HuH-7 (cell line): Measurements from ENCODE around the gene DMRTC2.
A peak's percentile ranks its signal among the peaks of the same experiment; 100 is the strongest.
"Not testable (repeated sequence)": the region's sequence is repeated elsewhere in the genome, so short reads cannot be mapped to it uniquely, and the experiment has no call there.

ENCODE experiments used
- DNase-seq: peaks from one replicate; pipeline ENCODE4 v3.0.0; 2011; ENCODE audit warnings: low spot score

Gene DMRTC2

DNA sequence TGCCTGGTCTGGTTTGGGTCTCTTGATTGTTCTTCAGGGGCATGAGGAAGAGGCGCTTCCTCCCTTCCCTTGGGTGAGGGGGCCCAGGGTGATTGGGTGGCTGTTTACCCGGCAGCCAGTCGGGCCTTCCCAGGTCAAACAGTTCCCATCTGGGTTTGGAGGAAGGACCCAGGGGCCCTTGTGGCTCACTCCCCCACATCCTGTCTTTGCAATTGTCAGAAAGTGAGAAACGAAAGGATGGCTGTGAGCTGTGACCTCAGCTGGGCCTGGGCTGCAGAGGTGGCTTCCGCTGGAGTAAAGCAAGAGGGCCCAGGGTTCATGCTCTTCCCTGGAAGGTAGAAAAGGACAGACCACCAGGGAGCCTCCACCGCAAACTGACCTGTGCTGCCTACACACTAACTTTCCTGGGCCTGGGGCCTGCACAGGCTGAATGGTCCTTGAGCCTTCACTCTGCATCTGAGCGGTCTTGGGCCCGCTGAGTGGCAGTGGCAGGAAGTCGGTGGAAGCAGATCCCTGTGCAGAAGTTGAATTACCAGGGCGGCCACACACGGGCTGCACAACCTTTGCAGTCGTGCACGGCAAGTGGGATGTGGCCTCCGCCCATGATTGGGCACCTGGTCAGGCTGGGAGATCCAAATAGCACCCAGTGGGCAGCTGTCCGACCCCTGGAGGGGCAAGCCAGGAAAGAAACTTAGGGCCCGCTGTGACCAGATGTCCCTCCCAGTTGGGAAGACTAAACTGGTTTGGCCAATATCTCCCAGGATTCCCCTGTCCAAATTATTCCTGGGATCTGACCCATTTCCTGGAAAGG, 26.9 kb downstream of the DMRTC2 start:
- DNase-seq, result no peak

DNA sequence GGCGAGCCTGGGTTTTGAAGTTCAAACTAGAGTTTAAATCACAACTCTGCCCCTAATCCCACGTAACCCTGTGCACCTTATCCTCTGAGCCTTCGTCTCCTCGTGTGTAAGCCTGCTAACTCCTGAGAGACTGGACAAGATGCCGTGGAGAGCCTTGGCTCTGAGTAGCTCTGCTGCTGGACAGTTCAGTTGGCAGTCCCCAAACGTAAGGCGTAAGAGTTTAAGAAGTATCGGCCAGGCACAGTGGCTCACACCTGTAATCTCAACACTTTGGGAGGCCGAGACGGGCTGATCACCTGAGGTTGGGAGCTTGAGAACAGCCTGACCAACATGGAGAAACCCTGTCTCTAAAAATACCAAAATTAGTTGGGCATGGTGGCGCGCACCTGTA, 27.5 kb downstream of the DMRTC2 start:
- DNase-seq, result no peak

DNA sequence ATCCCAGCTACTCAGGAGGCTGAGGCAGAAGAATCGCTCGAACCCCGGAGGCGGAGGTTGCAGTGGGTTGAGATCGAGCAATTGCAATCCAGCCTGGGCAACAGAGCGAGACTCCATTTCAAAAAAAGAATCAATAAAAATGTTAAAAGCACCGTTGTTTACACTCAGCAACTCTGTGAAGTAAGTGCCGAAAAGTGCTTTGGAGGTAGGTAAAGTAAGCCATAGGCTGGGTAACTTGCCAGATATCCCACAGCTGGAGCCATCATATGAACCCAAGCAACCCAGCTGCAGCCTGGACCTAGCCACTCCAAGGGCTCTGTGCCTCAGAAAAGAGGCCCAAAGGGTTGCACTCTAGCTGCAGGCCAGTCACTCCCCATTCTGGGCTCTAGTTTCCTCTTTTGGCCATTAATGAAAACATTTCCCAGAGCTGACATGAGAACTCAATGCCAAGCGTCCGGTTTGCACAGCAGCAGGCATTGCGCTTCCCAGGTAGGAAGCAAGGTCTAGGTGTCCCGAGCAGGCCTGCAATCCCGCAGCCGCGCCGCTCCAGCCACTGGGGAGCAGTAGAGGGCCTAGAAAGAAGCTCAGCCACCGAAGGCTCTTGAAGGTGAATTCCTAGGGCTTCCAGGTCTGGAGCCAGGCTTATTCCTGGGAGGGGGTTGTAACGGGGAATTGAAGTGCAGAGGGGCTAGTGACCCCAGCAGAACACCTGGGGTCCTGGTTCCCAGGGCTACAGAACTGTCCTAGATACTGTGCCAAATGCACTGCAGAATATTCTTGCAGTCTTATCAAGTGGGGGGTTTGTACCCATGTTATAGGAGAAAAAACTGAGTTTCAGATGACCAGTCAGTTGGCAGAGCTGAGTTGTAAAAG, 28.2 kb downstream of the DMRTC2 start:
- DNase-seq, result peak; percentile 83

DNA sequence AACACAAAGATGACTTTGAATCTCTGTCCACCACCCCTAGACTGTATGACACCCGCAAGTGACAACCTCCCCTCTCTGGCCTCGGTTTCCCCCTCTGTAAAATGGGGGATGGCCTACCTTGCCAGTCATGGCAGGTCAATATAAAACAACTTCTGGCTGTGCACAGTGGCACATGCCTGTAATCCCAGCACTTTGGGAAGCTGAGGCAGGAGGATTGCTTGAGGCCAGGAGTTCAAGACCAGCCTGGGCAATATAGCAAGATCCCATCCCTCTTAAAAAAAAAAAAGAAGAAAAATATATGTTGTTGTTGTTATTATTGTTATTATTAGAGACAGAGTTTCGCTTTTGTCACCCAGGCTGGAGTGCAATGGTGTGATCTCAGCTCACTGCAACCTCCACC, 31.1 kb downstream of the DMRTC2 start:
- DNase-seq, result not testable (repeated sequence)

DNA sequence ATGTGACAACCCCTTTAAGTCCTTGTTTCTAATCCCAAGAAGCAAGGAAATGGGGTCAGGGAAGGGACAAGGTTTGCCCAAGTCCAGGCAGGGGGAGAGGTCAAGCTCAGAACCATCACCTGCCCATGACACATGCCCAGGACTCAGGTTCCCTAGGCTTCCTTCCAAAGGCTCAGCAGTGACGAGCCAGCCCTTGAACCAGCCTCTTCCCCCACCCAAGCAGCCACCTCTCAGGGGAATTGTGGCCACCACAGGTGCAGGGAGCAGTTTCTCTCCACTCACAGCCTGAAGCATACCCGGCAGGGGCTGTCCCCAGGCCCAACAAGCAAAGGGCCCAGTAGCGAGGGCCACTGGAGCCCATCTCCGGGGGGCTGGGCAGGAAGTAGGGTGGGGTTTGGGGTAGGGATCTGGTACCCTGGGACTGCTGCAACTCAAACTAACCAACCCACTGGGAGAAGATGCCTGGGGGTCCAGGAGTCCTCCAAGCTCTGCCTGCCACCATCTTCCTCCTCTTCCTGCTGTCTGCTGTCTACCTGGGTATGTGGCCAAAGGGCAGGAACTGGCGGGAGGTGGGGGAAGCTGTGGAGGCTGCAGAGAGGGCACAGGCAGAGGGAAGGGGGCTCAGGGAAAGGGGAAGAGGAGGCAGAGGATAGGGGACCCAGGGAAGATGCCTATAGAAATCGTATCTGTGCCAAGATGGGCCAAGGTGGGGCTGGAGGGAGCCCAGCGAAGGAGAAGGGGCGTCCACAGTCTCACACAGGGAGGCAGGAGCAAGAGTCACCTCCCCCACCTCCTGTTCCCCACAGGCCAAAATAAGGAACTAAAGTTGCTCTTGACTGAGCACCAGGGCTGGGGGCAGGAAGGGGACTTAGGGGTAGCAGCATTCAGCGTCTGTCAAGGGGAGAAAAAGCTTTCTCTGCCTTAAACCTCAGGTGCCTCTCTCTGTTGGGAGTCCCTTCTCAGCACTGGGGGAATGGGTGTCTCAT, 32.3 kb downstream of the DMRTC2 start, which contains the start of gene CD79A:
Gene CD79A (plus strand): TSS at position 433 of the 986 bp plus-strand sequence. CDS start 26 bp downstream, at position 459.
- DNase-seq, result no peak

DNA sequence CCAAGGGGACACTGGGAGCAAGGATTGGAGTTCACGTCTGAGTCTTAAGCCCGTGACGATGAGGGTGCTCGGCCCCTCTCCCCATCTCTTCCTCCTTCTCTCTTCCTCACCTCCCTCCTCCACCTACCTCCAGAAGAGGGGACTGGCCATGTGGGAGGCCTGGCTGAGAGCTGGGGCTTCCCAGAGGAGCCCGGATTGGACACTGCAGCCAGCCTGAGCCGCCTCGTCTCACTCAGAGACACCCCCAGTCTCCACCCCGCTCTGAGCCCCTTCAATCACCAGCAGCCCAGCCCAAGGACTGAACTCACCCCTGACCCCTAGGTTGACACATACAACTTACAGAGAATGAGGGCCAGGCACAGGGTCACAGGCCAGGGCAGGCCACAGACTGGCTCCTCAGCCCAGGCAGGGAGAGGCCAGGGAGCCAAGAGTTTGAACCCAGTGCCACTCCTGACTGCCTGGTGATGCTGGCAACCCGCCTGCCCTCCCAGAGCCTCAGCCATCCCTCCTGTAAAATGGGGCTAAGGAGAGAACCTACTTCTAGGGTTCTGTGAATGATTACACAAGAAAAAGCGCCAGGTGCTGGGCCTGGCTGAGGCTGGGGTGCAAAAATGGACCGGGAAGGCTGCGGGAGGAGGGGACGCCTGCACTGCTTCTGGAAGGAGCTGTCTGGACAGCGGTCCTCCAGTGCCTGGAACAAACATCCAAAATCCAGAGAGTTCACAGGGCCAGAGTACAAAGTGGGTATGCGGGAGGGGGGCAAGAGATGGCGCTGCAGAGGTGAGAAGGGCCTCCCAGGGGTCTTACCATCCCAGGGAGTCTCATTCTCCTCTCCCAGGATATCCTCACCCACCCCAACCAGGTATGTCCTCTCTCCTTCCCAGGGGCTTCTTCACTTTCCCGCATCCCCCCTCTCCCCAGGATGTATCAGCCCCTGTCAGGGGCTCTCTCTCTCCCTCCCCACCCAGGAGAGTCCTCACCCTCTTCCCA, 33.4 kb downstream of the DMRTC2 start:
- no peak for DNase-seq

DNA sequence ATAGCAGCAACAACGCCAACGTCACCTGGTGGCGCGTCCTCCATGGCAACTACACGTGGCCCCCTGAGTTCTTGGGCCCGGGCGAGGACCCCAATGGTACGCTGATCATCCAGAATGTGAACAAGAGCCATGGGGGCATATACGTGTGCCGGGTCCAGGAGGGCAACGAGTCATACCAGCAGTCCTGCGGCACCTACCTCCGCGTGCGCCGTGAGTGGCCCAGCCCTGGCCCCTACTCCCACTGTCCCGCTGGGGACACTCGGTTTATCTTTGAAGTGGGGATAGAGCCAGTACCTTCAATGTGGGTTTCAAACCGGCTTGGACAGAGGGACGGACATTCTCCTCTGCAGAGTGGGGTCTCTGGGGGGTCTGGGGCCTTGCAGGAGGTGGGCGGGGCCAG, 34.2 kb downstream of the DMRTC2 start:
- no peak for DNase-seq

DNA sequence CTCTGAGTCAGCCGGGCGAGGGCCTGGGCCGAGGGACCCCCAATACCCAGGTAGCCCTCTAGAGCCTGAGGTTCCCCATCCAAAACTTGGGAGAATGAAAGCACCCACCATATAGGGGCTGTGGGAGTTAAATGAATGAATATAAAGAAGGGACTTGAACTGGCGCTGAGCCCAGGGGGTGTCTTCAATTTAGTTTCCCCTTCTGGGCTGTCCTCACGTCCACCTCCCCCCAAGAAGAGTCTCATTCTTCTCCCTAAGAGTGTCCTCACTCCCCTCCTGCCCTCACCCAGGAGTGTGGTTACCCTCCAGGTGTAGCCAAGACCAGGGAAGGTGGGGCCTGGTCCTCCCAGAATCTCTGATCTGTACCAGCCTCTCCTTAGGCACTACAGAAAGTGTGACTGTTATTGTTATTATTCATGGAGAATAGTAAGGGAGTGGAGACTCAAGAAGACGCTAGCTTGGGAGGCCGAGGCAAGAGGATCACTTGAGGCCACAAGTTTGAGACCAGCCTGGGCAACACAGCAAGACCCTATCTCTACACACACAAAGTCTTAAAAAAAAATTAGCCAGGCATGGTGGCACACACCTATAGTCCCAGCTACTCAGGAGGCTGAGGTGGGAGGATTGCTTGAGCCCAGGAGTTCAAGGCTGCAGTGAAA, 35.0 kb downstream of the DMRTC2 start:
- no peak for DNase-seq

DNA sequence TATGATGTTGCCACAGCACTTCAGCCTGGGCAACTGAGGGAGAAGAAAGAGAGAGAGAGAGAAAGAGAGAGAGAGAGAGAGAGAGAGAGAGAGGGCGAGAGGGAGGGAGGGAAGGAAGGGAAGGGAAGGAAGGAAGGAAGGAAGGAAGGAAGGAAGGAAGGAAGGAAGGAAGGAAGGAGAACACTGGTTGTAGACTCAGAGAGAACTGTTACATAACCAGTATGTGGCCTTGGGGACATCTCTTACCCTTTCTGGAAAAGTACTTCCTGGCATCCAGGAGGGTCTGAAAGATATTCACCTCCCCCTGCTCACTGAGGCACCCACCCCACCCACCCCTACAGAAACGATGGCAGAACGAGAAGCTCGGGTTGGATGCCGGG, 35.5 kb downstream of the DMRTC2 start:
- no peak for DNase-seq

DNA sequence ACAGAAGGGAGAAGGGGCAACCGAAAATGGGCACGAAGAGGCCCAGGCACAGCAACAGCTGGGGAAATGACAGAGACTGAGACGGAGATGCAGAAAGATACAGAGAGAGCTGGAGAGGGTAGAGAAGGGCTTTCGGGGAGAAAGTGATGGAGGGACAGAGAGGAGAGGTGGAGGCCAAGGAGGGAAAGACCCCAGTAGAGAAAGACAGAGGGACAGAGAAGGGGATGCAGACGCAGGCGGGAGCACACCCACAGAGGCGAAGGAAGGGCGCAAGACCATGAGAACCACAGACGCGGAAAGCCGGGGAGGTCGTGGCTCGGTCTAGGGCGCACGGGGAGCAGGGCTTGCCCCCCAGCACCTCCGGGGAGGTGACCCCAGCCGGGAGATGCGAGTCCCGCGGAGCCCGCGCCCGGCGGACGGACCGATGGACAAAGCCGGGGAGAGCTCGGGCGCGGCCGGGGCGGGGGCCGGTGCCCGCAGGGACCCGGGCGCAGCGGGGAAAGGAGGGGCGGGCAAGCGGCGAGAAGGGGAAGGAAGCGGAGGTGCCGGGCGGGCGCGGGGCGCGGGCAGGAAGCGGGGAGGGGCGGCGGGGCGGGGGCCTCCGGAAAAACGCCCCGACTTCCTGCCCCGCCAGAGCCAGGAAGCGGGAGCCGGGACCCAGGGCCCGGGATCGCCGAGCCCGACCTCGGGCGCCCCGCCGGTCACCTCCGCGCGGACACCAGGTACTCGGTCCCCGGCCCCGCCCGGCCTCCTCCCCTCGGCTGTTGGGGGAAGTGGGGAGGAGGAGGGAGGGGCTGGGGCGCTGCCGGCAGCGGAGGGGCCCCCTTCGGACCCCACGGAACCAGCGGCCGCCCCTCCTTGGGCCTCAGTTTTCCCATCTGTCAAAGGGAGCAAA, 38.0 kb downstream of the DMRTC2 start, which contains the start of gene ARHGEF1:
Gene ARHGEF1 (plus strand): TSS at position 617 of the 895 bp plus-strand sequence. CDS start 4,899 bp downstream, outside the sequence.
- peak; percentile 62 for DNase-seq

DNA sequence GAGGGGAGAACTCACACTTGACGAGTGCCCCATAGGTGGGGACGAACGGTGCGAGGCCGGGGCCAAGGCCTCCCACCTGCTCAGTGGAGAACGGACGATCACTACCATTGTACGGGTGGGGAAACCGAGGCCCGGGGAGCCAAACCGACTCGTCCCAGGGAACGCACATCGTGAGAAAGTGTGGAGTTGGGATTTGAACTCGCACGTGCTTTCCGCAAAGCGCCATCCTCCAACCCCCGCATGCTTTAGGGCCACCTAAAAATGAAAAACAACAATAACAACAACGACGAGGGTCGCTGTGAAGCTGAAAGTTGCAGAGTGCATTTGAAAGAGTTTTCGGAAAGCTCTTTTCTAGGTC, 38.6 kb downstream of the DMRTC2 start:
- no peak for DNase-seq

DNA sequence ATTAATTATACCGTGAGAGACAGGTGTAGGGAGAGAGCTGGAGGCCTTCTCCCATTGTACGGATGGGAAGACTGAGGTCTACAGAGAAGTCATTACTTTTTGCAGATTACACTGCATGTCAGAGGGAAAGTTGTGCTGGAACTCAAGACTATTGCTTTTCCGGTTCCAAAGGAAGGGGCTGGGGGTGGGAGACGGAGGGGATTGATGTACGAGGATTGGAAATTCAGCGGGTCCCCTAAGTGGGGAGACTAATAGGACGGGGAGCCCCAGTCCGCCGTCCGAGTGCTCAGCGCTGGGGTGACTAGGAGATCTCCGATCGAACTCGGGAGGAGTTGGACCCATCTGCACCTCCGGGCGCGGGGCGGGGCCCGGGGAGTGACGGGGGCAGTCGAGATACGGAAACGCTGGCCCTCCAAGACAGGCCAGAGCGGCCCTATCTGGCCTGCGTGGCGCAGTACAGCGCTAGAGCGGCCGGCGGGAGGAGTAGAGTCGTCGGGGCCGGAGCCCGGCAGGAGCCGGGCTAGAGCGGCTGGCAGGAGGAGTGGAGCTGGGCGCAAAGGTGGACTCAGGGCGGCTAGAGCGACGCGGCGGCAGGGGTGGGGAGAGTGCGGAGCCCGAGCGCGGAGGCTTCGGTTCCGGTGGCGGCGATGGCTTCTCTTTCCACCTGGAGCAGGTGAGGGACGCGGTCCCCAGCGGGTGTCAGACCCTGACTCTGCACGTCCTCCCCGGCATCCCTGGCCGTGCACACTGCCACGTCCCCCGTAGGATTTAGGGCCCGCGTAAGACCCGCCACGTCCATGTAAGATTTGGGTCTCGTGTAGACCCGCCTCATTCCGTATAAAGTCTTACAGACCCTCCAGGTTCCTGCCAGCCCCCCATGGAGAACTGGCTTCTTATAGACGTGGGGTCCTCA, 39.2 kb downstream of the DMRTC2 start:
- DNase-seq, result peak; percentile 99

DNA sequence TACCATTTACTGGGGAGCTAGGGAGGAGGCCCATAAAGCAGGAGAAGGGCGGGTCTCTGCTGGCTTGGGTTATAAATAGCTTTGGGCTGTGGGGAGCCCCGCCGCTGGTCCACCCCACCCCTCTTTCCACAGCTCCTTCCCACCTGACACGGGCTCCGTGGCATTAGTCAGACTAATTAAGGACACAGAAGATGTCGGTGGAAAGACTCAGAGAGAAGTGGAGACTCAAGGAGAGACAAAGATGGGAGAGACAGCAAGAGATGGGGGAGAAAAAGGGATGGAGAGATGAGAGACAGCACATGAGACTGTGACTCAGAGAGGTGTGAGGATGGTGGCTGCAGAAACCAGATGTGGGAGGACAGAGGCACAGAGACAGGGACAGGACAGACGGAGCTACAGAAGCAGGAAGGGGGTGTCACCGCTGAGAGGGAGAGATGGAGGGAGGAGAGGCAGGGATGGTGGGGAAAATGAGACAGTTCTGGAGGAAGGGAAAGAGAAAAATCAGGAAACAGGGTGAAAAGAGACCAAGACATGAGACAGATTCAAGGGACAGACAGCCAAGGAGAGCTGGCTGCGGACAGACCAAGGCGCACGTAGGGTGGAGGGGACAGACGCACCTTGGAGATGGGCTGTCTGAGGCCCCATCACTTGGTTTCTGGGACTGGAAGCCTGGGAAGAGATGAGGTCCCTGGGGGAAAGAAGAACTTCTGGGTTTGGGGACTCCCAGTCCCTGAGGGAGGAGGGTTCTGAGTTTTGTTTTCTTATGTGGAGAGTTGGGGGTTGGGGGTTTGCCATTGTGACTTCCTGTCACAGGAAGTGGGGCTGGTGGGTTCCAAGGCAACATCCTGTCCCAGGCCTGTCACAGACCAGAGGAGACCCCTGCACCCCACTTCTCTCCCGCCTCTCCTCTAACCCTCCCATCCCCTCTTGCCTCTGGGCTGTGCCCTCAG, 42.2 kb downstream of the DMRTC2 start:
- no peak for DNase-seq

DNA sequence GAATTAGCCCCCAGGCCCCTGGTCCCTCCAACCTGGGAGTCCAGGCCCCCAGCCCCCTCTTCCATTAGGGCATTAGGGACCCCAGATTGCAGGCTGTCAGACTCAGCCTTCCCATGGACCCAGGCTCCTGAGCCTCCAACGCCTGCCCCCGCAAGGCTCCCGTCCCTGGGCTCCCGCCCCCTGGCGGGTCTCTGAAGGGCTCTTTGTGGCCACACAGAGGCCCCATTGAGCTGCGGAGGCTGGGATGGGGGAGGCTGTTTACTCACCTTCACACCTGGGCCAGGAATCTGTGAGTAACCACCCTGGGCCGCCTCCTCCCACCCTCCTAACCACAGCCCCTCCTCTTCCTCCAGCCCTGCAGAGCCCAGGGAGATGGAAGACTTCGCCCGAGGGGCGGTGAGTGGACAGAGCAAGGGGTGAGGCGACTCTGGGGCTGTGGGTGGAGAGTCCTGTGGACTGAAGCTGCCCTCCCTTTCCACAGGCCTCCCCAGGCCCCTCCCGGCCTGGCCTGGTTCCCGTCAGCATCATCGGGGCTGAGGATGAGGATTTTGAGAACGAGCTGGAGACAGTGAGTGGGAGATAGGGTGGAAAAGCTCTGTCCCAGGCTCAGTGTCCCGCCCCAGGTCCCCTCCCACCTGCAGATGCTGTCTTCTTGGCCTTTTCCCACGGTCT, 43.0 kb downstream of the DMRTC2 start:
- peak; percentile 94 for DNase-seq

DNA sequence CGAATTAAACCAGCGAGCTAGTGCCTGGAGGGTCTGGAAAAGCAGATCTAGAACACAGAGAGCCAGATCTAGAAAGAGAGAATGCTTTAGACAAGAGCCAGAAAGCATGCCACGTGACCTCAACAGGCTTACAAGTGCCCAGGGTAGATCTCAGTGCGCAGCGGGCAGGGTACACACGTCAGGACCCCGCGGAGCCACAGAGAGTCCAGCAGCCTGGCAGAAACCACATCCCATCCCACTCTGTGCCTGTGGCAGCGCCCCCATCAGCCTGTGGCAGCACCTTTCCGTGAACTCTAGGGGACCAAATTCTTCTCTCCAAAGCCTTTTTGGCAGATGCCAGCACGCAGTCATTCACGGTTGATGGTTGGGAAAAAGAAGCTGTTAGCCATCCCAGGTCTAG, 44.1 kb downstream of the DMRTC2 start:
- DNase-seq, result no peak

DNA sequence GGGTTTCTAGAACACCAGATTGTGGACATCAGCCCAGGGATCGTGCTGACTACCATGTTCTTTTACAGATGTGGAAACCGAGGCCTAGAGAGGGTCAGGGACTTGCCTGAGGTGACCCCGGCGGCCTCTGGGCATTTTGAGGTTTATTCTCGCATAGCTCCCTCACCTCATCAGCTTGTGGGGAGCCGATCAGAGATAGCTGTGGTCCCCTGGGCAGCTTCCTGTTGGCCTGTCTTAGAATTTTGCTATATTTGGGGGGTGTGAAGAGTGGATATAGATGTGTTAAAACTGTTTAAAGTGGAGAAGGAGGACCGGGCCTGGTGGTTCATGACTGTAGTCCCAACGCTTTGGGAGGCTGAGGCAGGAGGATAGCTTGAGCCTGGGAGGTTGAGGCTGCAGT, 45.1 kb downstream of the DMRTC2 start:
- DNase-seq, result no peak
